Dedifferentiated amniotic fluid mesenchymal stem cell (primary cell): ENCODE results near the gene CRYGA.
"Not testable (repeated sequence)": the region's sequence is repeated elsewhere in the genome, so short reads cannot be mapped to it uniquely, and the experiment has no call there.

Experiments
- DNase-seq: peaks from one replicate; pipeline ENCODE4 v3.0.0-alpha.2; 2016; ENCODE audit errors: extremely low spot score

CRYGA gene

GRCh38 chr2:208164951-208165755, 1.8 kb upstream of the CRYGA start:
- DNase-seq, result no peak

DNA sequence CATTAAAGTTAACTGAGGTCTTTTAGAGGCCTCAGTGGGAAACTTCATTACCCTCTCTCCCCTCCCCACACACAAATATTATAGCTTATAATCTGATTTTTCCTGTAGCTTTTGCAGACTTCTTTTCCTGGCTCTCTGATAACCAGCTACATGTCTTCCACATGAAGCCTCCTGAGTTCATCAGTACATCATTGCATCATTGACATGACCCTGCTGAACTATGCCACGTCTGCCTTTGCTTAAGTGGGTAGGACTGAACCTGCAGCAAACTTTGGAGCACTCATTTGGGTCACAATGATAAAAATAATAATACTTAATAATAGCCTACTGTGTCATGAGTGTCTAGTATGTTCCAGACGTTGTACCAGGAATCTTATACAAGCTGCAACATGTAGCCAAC, 7.0 kb downstream of the CRYGA start:
- DNase-seq, result no peak

DNA sequence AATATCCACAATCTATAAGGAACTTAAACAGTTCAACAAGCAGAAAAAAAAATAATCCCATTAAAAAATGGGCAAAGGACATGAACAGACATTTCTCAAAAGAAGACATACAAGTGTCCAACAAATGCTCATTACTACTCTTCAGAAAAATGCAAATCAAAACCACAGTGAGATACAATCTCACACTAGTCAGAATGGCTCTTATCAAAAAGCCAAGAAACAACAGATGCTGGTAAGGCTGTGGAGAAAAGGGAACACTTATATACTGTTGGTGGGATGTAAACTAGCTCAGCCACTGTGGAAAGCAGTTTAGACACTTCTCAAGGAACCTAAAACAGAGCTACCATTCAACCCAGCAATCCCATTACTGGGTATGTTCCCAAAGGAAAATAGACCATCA, 10.2 kb downstream of the CRYGA start:
- DNase-seq, result no peak

- DNase-seq, result no peak
Measured at GRCh38 chr2:208150956-208151355, 12.4 kb downstream of the CRYGA start.

DNA sequence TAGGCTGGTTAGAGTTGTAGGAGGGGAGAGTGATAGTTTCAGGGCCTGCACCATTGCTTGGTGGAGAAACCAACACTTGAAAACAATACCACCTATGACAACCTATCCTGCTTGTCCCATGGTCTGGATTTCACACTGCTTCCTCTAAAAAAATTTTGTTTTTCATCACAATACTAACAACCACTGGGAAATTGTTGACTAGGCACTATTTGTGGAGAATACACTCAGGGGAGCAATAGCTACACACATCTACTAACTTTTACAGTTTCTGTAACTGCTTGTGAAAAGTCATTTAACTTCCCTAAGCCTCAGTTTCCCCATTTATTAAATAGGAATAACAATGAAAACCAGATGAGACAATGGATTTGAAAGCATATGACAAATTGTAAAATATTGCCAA, 13.3 kb downstream of the CRYGA start:
- no peak for DNase-seq

DNA sequence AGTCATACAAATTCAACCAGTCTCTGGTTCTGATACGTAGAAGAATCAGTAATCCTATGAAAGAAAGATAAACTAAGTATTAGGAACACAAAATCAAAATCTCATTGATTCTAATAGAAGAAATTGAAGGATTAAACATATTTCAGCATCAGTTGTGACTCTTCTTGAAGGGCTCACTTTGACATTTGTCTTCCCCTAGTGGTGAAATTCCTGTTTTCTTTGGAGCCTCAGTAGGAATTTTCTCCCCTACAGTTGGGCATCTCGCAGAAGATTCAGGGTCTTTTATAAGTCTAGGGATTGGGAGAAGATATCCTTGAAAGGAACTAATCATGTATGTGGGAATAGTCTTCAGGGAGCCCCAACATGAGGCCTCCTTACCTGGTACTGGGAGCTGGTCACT, 14.6 kb downstream of the CRYGA start:
- DNase-seq, result no peak

GRCh38 chr2:208147759-208148158, 15.6 kb downstream of the CRYGA start:
- DNase-seq, result no peak

DNA sequence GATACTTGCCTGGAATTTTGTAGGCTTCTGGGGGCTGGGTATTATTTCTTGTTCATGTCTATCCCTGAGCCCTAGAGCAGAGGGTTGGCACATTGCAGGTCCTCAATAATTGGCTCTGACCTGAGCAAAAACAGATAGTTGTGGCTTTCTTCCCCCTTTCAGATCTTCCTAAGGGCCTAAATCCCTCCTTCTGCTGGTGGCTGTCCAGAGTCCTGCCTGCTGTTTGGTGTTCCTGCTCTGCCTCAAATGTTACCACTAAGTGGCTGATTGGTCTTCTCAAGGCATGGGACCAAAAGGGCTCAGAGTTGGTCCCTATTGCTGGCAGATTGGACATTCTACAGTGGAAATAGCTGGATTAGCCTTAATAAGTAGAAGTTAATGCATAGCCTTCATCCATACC, 16.4 kb downstream of the CRYGA start:
- no peak for DNase-seq

DNA sequence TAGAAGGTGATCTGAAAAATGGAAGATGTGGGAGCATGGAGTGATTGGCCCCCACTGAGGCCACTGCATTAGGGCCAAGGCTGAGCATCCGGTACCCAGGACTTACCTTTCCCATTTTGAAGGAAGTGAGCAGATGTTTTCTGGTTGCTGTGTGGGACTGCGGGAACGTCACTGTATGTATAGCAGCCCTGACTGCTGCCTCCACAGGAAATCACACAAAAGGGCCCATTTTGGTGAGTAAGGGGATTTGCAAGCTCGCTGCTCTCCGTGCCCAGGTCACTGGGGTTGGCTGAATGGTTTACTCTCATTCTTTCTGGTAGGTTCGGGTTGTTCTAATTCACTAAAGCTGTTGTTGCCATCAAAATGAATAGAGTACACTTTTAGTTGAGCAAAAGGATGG, 17.4 kb downstream of the CRYGA start, which contains the start of gene CRYGB:
Gene CRYGB (minus strand): TSS at position 153 of the 400 bp plus-strand sequence. CDS start 38 bp downstream, at position 115.
- no peak for DNase-seq

DNA sequence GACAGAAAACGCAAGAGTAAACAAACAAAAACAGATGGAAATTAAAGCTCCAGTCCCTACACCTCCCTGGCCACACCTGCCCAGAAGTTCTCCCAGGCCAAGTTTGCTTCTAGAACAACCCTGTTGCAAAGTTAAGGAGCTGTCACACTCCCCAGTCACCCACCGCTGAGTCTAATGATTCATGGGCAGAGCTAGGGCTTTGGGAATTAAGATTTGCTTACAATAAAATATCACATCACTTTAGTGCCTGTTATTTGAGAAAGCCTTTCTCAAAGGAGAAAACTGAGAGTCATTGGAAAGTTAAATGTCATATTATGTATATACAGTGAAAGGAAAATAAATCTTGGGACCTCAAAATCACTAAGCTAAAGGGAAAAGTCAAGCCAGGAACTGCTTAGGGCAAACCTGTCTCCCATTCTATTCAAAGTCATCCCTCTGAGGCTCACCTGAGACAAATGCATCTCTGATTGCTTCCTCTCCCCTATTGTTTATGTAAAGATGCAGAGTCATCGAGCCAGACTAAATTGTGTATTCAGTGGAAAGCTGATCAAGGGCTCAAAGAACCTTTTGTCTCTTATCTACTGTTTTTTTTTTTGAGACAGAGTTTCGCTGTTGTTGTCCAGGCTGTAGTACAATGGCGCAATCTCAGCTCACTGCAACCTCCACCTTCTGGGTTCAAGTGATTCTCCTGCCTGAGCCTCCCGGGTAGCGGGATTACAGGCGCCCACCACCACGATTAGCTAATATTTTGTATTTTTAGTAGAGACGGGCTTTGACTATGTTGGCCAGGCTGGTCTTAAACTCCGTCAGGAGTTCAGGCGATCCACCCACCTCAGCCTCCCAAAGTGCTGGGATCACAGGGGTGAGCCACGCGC, 20.2 kb downstream of the CRYGA start:
- DNase-seq, result no peak

DNA sequence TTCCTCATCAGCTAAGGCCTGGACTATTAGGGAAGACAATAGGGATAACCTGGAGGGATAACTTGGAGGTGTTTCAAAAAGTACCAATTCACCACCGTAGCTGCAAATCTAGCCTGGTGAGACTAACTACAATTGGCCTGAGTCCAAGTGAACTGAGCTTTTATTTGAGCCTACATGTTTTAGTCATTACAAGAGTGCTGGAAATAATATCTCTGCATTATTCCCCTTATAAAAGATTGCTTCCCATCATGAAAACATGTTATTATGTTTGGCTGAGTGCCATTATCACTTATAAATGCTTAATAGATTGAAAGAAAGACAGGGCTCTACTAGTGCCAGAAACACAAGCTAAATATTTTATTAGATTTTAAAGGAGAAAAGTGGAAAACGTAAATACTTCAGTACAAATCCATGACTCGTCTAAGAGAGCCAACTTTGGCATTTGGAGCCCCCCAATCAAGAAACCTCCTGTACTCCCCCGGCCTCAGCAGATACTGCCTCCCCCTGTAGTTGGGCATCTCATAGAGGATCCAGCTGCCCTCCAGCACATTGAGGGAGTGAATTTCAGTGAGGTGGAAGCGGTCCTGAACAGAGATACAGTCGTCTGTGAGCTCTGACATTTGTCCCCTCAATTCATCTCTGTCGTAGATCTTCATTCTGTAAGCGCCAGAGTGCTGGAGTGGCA, 21.0 kb downstream of the CRYGA start:
- no peak for DNase-seq

- no peak for DNase-seq
Measured at GRCh38 chr2:208139447-208139846, 23.9 kb downstream of the CRYGA start.

GRCh38 chr2:208138334-208138733, 25.1 kb downstream of the CRYGA start:
- DNase-seq, result not testable (repeated sequence)

DNA sequence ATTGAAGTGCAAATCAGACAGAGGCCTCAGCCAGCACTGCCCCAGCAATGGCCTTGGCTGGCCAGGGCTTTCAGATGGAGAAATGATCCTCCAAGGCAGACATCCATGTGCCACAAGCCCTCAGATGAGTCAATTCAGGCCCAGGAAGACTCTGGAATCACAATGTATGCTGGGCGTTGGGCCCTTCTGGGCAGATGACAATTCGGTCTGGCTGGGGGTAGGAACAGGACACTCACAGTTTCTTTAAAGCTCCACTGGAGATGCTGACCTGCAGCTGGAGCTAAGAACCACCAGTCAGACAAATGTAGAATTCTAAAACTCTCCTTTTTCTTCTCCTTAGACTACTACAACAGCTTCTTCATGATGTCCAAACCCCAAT, 26.7 kb downstream of the CRYGA start:
- DNase-seq, result no peak

DNA sequence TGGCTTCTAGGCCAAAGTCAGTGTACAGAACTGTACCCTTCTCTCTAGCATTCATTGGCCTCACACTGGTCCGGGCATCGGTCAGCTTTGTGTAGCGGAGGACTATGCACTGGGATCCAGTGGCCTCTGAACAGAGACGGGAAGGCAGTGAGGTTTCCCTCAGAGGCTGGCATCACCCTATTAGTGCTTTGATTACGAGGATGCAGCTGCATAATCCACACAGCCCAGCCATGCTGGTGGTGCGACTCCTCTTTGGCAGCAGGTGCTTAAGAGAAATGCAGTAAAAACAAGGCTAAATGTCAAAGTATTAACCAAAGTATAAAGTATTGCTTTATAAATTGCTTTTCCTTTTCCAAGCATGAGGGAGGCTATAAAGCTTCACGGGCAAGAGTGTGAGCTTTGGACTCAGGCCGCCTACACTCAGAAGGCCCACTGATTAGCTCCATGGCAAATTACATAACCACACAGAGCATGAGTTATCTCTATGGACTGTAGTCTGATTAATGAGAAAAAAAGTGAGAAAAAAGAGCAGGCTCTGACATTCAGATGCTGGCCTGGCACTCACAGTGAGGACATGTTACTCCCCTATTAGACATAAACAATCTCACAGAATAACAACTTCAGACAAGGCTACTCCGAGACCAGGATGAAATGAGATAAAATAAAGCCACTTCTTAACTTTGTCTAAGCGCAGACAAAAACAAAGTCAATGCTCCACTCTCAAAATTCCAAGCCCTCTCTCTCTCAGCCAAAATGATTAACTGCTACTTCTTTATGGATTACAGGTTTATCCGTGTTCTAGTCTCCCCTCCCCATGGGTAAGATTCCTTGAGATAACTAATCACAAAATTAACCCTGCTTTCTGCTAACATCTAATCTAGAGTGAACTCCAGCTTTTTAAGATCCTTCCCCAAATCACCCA, 27.3 kb downstream of the CRYGA start:
- DNase-seq, result no peak

DNA sequence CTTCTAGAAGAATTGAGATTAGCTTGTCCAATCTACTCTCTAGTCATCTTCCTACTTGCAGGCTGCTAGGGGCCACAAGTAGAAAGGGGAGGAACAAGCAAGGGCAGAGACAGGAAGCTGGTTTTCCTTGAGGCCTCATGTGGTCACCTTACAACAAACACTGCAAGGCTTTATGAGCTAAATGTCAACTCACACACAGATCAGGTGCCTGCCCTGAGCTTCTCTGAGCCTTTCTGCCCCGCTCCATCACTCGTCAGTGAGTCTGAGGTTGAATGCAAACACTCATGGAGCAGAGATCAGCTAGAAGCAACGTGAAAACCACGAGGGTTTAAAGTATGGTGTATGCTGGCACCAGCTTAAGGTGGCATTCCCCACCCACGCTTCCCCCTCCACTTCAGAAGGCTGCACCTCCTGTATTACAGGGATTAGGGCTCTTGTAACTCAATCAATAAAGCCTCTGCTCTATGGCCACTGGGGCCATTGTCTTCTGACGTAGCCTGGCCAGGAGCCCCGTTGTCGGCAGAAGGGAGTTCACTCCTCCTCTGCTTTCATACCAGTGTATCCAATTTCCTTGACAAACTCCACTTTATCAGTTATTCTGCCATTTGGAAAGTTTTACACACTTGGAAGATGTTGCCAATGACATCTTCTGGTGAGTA, 28.3 kb downstream of the CRYGA start:
- no peak for DNase-seq

DNA sequence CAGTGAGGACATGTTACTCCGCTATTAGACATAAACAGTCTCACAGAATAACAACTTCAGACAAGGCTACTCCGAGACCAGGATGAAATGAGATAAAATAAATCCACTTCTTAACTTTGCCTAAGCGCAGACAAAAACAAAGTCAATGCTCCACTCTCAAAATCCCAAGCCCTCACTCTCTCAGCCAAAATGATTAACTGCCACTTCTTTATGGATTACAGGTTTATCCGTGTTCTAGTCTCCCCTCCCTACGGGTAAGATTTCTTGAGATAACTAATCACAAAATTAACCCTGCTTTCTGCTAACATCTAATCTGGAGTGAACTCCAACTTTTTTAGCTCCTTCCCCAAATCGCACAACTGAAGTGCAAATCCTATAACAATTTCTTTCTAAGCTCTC, 32.7 kb downstream of the CRYGA start:
- DNase-seq, result no peak

GRCh38 chr2:208129744-208130711, 33.4 kb downstream of the CRYGA start, which contains the start of gene CRYGC:
TSS of gene CRYGC (minus strand) at chr2:208129828. CDS start at chr2:208129792, 36 bp downstream.
- DNase-seq, result no peak

GRCh38 chr2:208128136-208128535, 35.3 kb downstream of the CRYGA start:
- DNase-seq, result no peak
